Rectal smooth muscle tissue (tissue), 1 donor: ENCODE measurements around the gene PLEKHO2.
A peak's percentile ranks its signal among the peaks of the same experiment; 100 is the strongest.

Experiments used
- H3K27ac ChIP-seq: one replicate; pipeline ENCODE4 v1.7.0; 2013; ENCODE audit warnings: low read depth, low read length, inconsistent platforms
- H3K27me3 ChIP-seq: one replicate; pipeline ENCODE4 v1.7.0; 2013; ENCODE audit warnings: low read length; ENCODE audit not compliant: control insufficient read depth, insufficient read depth
- H3K36me3 ChIP-seq: one replicate; pipeline ENCODE4 v1.7.0; 2013; ENCODE audit warnings: low read length; ENCODE audit not compliant: control insufficient read depth, insufficient read depth
- H3K4me1 ChIP-seq: one replicate; pipeline ENCODE4 v1.7.0; 2013; ENCODE audit warnings: low read length; ENCODE audit not compliant: control insufficient read depth, insufficient read depth
- H3K4me3 ChIP-seq: one replicate; pipeline ENCODE4 v1.7.0; 2013; ENCODE audit warnings: low read length
- H3K9ac ChIP-seq: one replicate; pipeline ENCODE4 v1.7.0; 2013; ENCODE audit warnings: low read length

Gene PLEKHO2

DNA sequence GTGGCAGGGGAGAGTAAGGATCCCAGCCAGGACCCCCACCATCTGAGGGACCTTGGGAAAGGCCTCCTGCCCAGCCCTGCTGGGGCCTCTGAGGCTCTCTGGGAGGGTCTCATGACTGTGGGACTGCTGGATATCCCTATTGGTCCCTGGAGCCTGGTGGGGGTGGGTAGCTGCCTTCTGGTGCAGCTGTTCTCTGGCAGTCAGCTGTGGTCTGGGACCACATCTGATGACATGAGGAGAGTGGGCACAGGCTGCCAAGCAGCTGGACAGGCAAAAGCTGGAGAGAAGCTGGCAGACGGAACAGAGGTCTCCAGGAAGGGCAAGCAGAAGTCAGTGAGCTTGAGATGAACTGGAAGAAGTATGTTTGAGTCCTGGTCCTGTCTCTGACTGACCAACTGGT lies 22.4 kb downstream of the PLEKHO2 start:
- Histone ChIP-seq H3K4me1 (peaks cover 3% of the 10 kb centered on the region), H3K4me3 (no peak overlapping the region), H3K27me3 (no peaks in the 10 kb centered on the region), H3K27ac (no peak overlapping the region), H3K9ac (no peak overlapping the region), H3K36me3 (peaks cover 25% of the 10 kb centered on the region)

DNA sequence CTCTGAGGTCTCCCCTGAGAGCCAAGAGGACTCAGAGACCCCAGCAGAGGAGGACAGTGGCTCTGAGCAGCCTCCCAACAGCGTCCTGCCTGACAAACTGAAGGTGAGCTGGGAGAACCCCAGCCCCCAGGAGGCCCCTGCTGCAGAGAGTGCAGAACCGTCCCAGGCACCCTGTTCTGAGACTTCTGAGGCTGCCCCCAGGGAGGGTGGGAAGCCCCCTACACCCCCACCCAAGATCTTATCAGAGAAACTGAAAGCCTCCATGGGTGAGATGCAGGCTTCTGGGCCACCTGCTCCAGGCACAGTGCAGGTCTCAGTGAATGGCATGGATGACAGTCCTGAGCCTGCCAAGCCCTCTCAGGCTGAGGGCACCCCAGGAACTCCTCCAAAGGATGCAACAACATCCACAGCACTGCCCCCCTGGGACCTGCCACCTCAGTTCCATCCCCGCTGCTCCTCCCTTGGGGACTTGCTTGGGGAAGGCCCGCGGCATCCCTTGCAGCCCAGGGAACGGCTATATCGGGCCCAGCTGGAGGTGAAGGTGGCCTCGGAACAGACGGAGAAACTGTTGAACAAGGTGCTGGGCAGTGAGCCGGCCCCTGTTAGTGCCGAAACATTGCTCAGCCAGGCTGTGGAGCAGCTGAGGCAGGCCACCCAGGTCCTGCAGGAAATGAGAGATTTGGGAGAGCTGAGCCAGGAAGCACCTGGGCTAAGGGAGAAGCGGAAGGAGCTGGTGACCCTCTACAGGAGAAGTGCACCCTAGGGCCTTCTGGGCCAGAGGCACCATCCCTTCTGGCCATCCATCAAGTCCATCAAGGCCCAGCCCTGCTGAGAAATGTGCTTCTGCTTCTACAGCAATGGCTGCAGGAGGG lies 23.6 kb downstream of the PLEKHO2 start:
- Histone ChIP-seq H3K9ac (no peak overlapping the region), H3K36me3 (peaks cover 17% of the 10 kb centered on the region), H3K27ac (peak overlapping the region; percentile 70), H3K4me1 (peaks cover 3% of the 10 kb centered on the region), H3K27me3 (no peaks in the 10 kb centered on the region), H3K4me3 (no peak overlapping the region)

DNA sequence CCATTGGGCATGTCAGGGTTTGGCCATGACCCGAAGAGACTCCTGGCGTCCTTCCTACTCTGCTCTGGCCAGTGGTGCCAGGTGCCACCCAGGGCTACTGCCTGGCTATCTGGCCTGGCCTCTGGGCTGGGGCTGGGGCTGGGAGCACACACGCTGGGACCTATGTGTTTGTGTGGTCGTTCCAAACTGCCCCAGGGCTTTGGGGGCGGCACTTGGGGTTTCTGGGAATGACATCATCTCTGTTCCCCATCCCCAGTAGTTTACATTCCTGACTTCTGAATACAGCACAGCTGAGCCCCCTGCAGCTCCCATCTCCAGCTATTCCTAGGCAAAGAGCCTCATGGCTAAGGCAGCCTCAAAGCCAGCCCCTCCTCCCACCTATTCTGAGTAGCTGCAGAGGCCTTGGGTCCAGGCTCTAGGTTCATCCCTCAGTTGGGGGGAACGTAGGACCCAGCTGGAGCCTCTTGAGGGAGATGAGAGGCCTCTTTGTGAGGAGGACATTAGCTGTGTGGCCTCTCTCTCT lies 24.3 kb downstream of the PLEKHO2 start:
- Histone ChIP-seq H3K36me3 (peaks cover 17% of the 10 kb centered on the region), H3K27ac (peak overlapping the region; percentile 70), H3K27me3 (no peaks in the 10 kb centered on the region), H3K9ac (no peak overlapping the region), H3K4me3 (no peak overlapping the region), H3K4me1 (peaks cover 3% of the 10 kb centered on the region)

DNA sequence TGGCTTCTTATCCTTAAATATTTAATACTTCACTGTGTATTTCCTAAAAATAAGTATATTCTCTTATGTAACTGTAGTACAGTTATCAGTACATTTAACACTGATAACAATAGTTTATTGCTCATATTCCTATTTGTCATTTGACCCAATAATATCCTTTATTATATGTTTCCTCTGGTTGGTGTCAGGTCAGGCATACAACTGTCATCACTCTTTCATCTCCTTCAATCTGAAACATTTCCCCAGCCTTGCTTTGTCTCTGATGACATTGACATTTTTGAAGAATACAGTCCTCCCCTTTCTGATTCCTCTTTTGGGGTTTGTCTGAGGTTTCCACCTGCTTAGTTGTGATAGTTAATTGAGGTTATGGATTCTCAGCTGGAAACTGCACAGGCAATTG lies 27.8 kb downstream of the PLEKHO2 start:
- Histone ChIP-seq H3K27ac (no peak overlapping the region), H3K27me3 (no peaks in the 10 kb centered on the region), H3K9ac (no peak overlapping the region), H3K4me3 (no peak overlapping the region), H3K4me1 (peaks cover 7% of the 10 kb centered on the region), H3K36me3 (peaks cover 9% of the 10 kb centered on the region)

DNA sequence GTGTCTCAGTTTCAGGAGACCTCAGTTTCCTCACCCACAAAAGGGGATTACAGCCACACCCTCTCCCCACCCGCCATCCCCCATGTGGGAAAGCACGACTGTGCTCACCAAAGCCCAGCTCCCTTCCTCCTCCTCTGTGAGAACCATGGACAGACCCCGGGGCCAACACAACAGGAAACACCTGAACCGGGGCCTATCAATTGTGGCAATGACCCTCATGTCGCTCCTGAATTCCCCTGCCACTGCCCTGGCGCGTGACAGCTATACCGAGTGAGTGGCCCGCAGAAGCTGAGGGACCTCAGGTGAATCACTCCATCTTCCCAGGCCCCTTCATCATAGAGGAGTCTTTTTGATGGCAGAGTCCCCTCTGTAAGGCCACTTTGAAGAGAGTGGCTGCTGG lies 28.6 kb downstream of the PLEKHO2 start:
- H3K27ac ChIP-seq, result no peak overlapping the region
- no peaks in the 10 kb centered on the region for H3K27me3 ChIP-seq
- peaks cover 5% of the 10 kb centered on the region for H3K36me3 ChIP-seq
- peaks cover 7% of the 10 kb centered on the region for H3K4me1 ChIP-seq
- no peak overlapping the region for H3K4me3 ChIP-seq
- H3K9ac ChIP-seq, result no peak overlapping the region

DNA sequence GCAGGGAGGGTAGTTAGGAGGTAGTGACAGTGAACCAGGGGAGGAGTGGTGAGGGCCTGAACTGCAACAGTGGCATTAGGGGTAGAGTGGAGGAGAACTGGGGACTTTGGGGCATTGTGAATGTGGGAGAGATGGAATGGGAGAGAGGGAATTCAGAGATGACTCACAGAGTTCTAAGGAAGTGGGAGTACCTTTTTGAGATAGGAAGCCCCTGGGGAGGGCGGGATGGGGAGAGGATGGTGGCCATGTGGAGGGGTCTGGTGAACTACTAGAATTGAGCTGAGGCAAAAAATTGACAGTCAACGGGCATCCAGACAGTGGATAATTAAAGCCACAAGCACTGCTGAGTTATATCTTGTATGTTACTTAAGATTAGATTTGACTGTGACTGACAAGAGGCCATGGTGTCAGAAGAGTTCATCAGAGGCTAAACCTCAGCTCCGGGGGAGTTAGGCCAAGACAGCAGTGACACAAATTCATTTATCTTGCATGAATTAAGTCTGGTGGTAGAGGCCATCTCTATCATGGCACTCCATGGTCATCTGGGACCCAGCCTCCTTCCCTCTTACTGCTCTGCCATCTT lies 34.0 kb downstream of the PLEKHO2 start:
- H3K27ac ChIP-seq, result no peak overlapping the region
- no peak overlapping the region for H3K4me3 ChIP-seq
- no peaks in the 10 kb centered on the region for H3K27me3 ChIP-seq
- H3K4me1 ChIP-seq, result peaks cover 4% of the 10 kb centered on the region
- H3K9ac ChIP-seq, result no peak overlapping the region
- no peaks in the 10 kb centered on the region for H3K36me3 ChIP-seq

DNA sequence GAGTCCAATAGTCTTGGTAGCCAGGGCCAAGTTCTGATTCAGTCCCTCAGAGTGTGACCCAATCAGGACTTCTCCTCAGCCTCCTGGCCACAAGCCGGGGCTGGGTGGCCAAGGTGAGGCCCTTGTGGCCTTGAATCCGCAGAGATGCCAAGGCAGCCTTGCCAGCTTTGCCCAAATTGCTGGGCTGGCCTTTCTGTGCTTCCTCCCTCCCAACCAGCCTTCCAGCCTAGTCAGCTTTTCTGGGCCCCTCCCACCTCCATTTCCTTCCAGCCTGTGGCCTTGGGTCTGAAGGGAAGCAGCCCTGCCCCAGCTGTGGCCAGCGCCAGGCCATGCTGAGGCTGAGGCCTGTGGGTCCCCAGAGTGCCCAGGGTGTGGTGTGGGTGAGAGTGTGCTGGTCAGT lies 35.7 kb downstream of the PLEKHO2 start:
- no peaks in the 10 kb centered on the region for H3K36me3 ChIP-seq

DNA sequence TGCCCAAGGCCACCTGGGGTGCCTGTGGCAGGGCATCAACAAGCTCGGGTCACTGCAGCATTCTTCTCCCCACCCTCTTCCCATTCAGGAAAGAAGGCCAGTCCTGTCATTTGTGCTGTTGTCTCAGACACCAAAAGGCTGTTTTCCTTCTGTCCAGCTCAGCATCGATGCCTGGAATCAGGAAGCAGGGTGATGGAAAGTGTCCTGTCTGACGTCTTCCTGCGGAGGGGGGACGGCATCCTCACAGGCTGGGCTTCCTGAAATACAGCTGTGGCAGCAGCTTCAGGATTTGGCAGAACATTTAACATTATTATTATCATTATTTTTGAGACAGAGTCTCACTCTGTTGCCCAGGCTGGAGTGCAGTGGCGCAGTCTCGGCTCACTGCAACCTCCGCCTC lies 37.0 kb downstream of the PLEKHO2 start:
- no peak overlapping the region for H3K4me3 ChIP-seq
- H3K27me3 ChIP-seq, result no peaks in the 10 kb centered on the region
- no peaks in the 10 kb centered on the region for H3K36me3 ChIP-seq
- H3K4me1 ChIP-seq, result peaks cover 3% of the 10 kb centered on the region
- no peak overlapping the region for H3K9ac ChIP-seq
- H3K27ac ChIP-seq, result no peak overlapping the region

More for the DNA sequence above, 35.7 kb downstream of the PLEKHO2 start:
- no peak overlapping the region for H3K9ac ChIP-seq
- no peak overlapping the region for H3K4me3 ChIP-seq
- H3K27me3 ChIP-seq, result no peaks in the 10 kb centered on the region
- peak overlapping the region; percentile 16 for H3K27ac ChIP-seq
- H3K4me1 ChIP-seq, result peaks cover 4% of the 10 kb centered on the region

DNA sequence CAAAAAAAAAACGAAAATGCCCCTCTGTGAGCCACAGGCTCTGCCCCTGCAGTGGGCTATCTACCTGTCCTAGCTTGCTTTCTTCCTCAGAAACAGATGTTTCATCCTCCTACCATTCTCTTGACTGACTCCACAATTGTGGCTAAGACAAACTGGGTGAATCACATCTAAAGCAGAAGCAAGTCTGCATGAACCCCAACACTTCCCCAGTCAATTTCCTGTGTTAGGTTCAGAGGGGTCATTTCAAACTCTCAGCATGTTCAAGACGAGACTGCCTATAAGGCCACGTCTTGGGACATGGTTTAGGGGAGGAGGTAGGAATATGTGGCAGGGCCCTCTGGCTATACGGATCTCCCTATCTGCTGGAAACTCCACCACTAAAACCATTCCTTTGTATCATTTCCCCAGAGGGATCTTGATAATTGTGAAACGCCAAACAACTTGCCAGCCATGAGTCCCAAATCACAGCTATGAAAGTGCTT lies 41.4 kb downstream of the PLEKHO2 start:
- Histone ChIP-seq H3K4me1 (peaks cover 4% of the 10 kb centered on the region), H3K36me3 (no peaks in the 10 kb centered on the region), H3K27ac (peak overlapping the region; percentile 47), H3K4me3 (no peak overlapping the region), H3K9ac (no peak overlapping the region), H3K27me3 (no peaks in the 10 kb centered on the region)

DNA sequence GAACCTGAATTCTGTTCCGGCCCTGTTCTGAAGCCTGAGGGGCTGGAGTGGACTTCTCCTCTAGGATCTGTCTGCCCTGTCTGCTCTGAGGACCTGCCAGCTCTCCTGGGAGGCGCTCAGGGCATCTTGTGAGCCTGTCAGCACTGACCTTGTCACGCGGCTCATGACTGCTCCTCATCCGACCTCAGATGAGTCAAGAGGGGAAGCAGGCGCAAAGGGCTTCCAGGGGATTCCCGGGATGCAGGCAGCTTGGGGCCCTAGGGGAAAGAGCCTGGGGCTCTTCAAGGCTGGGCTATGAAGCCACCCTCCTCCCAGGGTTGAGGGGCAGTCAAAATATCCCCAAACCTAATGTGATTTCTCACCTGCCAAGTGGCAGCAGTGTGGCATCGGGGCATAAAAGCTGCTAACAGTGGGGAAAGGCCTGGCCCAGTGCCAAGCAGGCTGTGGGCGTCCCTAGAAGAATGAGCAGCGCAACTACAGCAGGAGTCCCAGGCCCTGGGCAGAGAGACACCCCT lies 42.3 kb downstream of the PLEKHO2 start:
- H3K9ac ChIP-seq, result no peak overlapping the region
- H3K4me1 ChIP-seq, result peaks cover 4% of the 10 kb centered on the region
- peak overlapping the region; percentile 47 for H3K27ac ChIP-seq
- H3K36me3 ChIP-seq, result no peaks in the 10 kb centered on the region
- H3K4me3 ChIP-seq, result no peak overlapping the region
- no peaks in the 10 kb centered on the region for H3K27me3 ChIP-seq

DNA sequence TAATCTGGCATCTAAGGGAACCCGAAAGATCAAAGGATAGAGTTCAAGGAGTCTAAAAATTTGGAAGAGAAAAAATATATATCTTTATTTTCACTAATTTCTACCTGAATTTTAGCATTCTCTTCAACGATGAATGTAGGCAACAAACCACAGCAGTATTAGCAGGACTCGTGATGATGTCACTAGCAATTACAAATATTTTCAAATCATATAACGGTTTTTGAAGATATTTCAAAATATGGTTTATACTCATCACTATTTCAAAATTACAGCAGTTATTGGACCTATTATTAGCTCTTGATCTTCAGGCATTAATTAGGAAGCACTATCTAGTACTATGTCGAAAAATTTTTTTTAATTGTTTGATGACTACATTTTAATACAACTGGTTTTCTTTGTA lies 43.0 kb downstream of the PLEKHO2 start:
- Histone ChIP-seq H3K36me3 (no peaks in the 10 kb centered on the region), H3K9ac (no peak overlapping the region), H3K4me1 (peaks cover 4% of the 10 kb centered on the region), H3K4me3 (no peak overlapping the region), H3K27ac (no peak overlapping the region), H3K27me3 (no peaks in the 10 kb centered on the region)

DNA sequence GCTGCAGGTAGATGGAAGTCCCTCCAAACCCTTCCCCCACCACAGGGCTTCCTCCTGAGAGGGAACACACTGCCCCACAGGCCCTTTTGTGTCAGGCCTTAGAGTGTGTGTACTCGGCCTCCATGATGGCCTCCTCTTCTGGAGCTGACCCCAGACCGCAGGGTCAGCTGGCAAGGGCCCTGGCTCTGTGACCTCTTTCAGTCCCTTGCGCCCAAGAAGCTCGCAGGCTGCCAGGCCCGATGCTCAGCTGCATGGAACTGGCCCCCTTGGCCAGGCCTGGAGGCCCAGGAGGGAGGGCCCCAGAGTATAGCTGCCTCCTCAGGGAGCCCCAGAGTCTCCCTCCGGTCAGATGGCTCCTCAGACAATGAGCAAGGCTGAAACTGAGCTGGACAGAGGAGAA lies 46.6 kb downstream of the PLEKHO2 start:
- Histone ChIP-seq H3K27ac (no peak overlapping the region), H3K36me3 (no peaks in the 10 kb centered on the region), H3K4me3 (no peak overlapping the region), H3K9ac (no peak overlapping the region), H3K27me3 (no peaks in the 10 kb centered on the region), H3K4me1 (peaks cover 4% of the 10 kb centered on the region)
